Kidney epithelial cell (primary cell): ENCODE measurements around the gene NEDD4L. TPM values are rescaled to one million over a fixed set of nuclear protein-coding genes. Genes with fewer than 3 reads are reported as not detected.

Experiments
- DNase-seq: peaks from one replicate; pipeline ENCODE4 v3.0.0-alpha.2; 2010; ENCODE audit warnings: low read depth
- H3K27me3 ChIP-seq: 2 replicates; pipeline ENCODE4 v1.6.0; 2011; ENCODE audit warnings: low read length; ENCODE audit not compliant: control insufficient read depth, insufficient read depth
- H3K36me3 ChIP-seq: 2 replicates; pipeline ENCODE4 v1.5.1; 2011; ENCODE audit warnings: low read length; ENCODE audit not compliant: control insufficient read depth, insufficient read depth
- H3K4me3 ChIP-seq: 2 replicates; pipeline ENCODE4 v1.5.1; 2011; ENCODE audit warnings: low read depth, mild to moderate bottlenecking, control low read depth, low read length
- CTCF ChIP-seq: IDR thresholded peaks from 2 replicates; pipeline ENCODE4 v1.5.1; 2011; ENCODE audit warnings: mild to moderate bottlenecking, moderate library complexity, low read length, control low read depth, inconsistent platforms; ENCODE audit not compliant: insufficient read depth, poor library complexity, severe bottlenecking
- total RNA-seq: library from RNA; depleted of rRNA; stranded (reverse); fragments of >200 nt; gene quantifications from 2 replicates; pipeline ENCODE4 v1.2.3, GENCODE V29; 2015

The NEDD4L gene
- total RNA-seq, 1 donor from 2014 or later: 88.3 TPM

GRCh38 chr18:58132595-58133261 lies 88.7 kb downstream of the NEDD4L start:
- DNase-seq: no peak
- Histone ChIP-seq H3K27me3 (no peaks in the 10 kb centered on the region), H3K36me3 (no peaks in the 10 kb centered on the region), H3K4me3 (no peak overlapping the region)
- no peak for TF ChIP-seq CTCF

GRCh38 chr18:58135183-58135641 lies 91.2 kb downstream of the NEDD4L start:
- peak; percentile 80 for DNase-seq
- TF ChIP-seq CTCF: no peak
- no peaks in the 10 kb centered on the region for H3K27me3 ChIP-seq
- H3K36me3 ChIP-seq: no peaks in the 10 kb centered on the region
- no peak overlapping the region for H3K4me3 ChIP-seq

- no peaks in the 10 kb centered on the region for H3K36me3 ChIP-seq
- peak; percentile 89 for TF ChIP-seq CTCF
- no peaks in the 10 kb centered on the region for H3K27me3 ChIP-seq
- H3K4me3 ChIP-seq: no peak overlapping the region
- no peak for DNase-seq
Measured at GRCh38 chr18:58135701-58136331, 91.8 kb downstream of the NEDD4L start.

- TF ChIP-seq CTCF: no peak
- H3K27me3 ChIP-seq: no peaks in the 10 kb centered on the region
- no peaks in the 10 kb centered on the region for H3K36me3 ChIP-seq
- H3K4me3 ChIP-seq: no peak overlapping the region
- no peak for DNase-seq
Measured at GRCh38 chr18:58136879-58137278, 92.9 kb downstream of the NEDD4L start.

GRCh38 chr18:58139459-58140386 lies 95.7 kb downstream of the NEDD4L start:
- no peak for TF ChIP-seq CTCF
- H3K4me3 ChIP-seq: no peak overlapping the region
- no peaks in the 10 kb centered on the region for H3K36me3 ChIP-seq
- H3K27me3 ChIP-seq: no peaks in the 10 kb centered on the region
- DNase-seq: no peak
